MM.1S (cell line): ENCODE results near the gene TEX10.

Experiments used
- CTCF ChIP-seq: fragments of 300-600 bp; sonication (generic); IDR thresholded peaks from 2 replicates; pipeline ENCODE4 v1.5.1; 2016; ENCODE audit warnings: antibody characterized with exemption, low read length, mixed read lengths
- EZH2 ChIP-seq: fragments of 300-600 bp; sonication (generic); optimal IDR thresholded peaks from 2 replicates; pipeline ENCODE3; 2017; ENCODE audit warnings: low read depth, mild to moderate bottlenecking, antibody characterized with exemption, low read length, mixed read lengths
- EZH2phosphoT487 ChIP-seq: fragments of 300-600 bp; sonication (generic); IDR thresholded peaks from 2 replicates; pipeline ENCODE4 v1.6.1; 2018; ENCODE audit warnings: antibody characterized with exemption, low read length

- no peak for TF ChIP-seq CTCF
- no peak for TF ChIP-seq EZH2
- no peak for TF ChIP-seq EZH2phosphoT487
Measured at GRCh38 chr9:100357501-100357900, 4.8 kb upstream of the TEX10 start.
